Liver (tissue), 9 donors: ENCODE results near the gene C6orf89. TPM values are rescaled to one million over a fixed set of nuclear protein-coding genes. Genes with fewer than 3 reads are reported as not detected.
A peak's percentile ranks its signal among the peaks of the same experiment; 100 is the strongest.

ENCODE experiments used
- DNase-seq: peaks from one replicate; pipeline ENCODE4 v3.0.0-alpha.2; 2017; ENCODE audit warnings: low spot score
- H3K27ac ChIP-seq, 2 donors: one replicate each; pipeline ENCODE4 v1.7.0; 2013; ENCODE audit warnings: inconsistent platforms in 2 of 2, low read length in 2 of 2, control low read depth in 1 of 2, low read depth in 1 of 2, mild to moderate bottlenecking in 1 of 2
- H3K27me3 ChIP-seq, 4 donors: one replicate each; pipeline versions ENCODE4 v1.6.1 to v1.7.0; 2013; ENCODE audit warnings: low read length in 3 of 4, inconsistent platforms in 1 of 4, mild to moderate bottlenecking in 1 of 4, moderate library complexity in 1 of 4; ENCODE audit not compliant: control insufficient read depth in 4 of 4, insufficient read depth in 4 of 4
- H3K36me3 ChIP-seq, 4 donors: one replicate each; pipeline versions ENCODE4 v1.6.1 to v1.7.0; 2013; ENCODE audit warnings: low read length in 3 of 4, mild to moderate bottlenecking in 3 of 4, low read depth in 1 of 4, moderate library complexity in 1 of 4; ENCODE audit not compliant: control insufficient read depth in 4 of 4, insufficient read depth in 3 of 4
- H3K4me1 ChIP-seq, 4 donors: one replicate each; pipeline versions ENCODE4 v1.6.1 to v1.7.0; 2013; ENCODE audit warnings: low read length in 3 of 4, mild to moderate bottlenecking in 3 of 4, moderate library complexity in 1 of 4; ENCODE audit not compliant: control insufficient read depth in 4 of 4, insufficient read depth in 4 of 4
- H3K4me3 ChIP-seq, 3 donors: one replicate each; pipeline versions ENCODE4 v1.6.1 to v1.7.0; 2013; ENCODE audit warnings: low read length in 3 of 3, control low read depth in 1 of 3, low read depth in 1 of 3, mild to moderate bottlenecking in 1 of 3
- H3K9ac ChIP-seq, 2 donors: one replicate each; pipeline ENCODE4 v1.7.0; 2013; ENCODE audit warnings: low read length in 2 of 2, mild to moderate bottlenecking in 2 of 2, moderate library complexity in 2 of 2, control low read depth in 1 of 2, low read depth in 1 of 2
- H3K9me3 ChIP-seq, 4 donors: one replicate each; pipeline versions ENCODE4 v1.6.1 to v1.7.0; 2013; ENCODE audit warnings: low read length in 3 of 4; ENCODE audit not compliant: control insufficient read depth in 4 of 4
- CTCF ChIP-seq: fragments of 150-350 bp; IDR thresholded peaks from 2 replicates; pipeline ENCODE4 v1.5.1; 2017; ENCODE audit warnings: improper control_type of control experiment, low read depth, low read length; ENCODE audit not compliant: missing input control
- FOXA1 ChIP-seq: IDR thresholded peaks from 2 replicates; pipeline ENCODE4 v1.6.1; 2016; ENCODE audit warnings: antibody characterized with exemption
- FOXA2 ChIP-seq: IDR thresholded peaks from 2 replicates; pipeline ENCODE4 v1.6.1; 2016; ENCODE audit warnings: antibody characterized with exemption
- GABPA ChIP-seq, 2 donors: IDR thresholded peaks in 1 of 2; conservative IDR thresholded peaks in 1 of 2; 2 replicates each; pipeline ENCODE4 v1.6.1; 2016; ENCODE audit warnings: antibody characterized with exemption in 2 of 2, mild to moderate bottlenecking in 1 of 2, moderate library complexity in 1 of 2
- HNF4A ChIP-seq, 2 donors: conservative IDR thresholded peaks; 2 replicates each; pipeline ENCODE4 v1.6.1; 2016; ENCODE audit warnings: antibody characterized with exemption in 2 of 2, mild to moderate bottlenecking in 2 of 2
- JUND ChIP-seq, 2 donors: IDR thresholded peaks; 2 replicates each; pipeline ENCODE4 v1.6.1; 2016; ENCODE audit warnings: antibody characterized with exemption in 2 of 2
- MAX ChIP-seq: IDR thresholded peaks from 2 replicates; pipeline ENCODE4 v1.6.1; 2016; ENCODE audit warnings: antibody characterized with exemption
- REST ChIP-seq: IDR thresholded peaks from 2 replicates; pipeline ENCODE4 v1.6.1; 2016; ENCODE audit warnings: antibody characterized with exemption, mild to moderate bottlenecking
- RXRA ChIP-seq, 2 donors: IDR thresholded peaks; 2 replicates each; pipeline ENCODE4 v1.6.1; 2017 to 2018; ENCODE audit warnings: antibody characterized with exemption in 2 of 2, mild to moderate bottlenecking in 1 of 2
- WGBS: extraction: QIAGEN DNeasy Blood & Tissue Kit; methylation state at CpG from one replicate; pipeline ENCODE4 v1.1.7; 2013; 5-methylcytosine and 5-hydroxymethylcytosine counted together
- polyA plus RNA-seq, 2 donors: library from polyadenylated mRNA; stranded (reverse) in 1 of 2; unstranded in 1 of 2; fragments of 200-250 nt in 1 of 2; fragments of >200 nt in 1 of 2; fragmentation: Nextera tagmentation in 1 of 2; extraction: Ambion mirVana in 1 of 2; gene quantifications; one replicate each; pipeline versions ENCODE4 v1.2.1 to v1.2.3, GENCODE V29; 2013 to 2015
- total RNA-seq, 2 donors: library from RNA; depleted of rRNA; stranded (reverse); fragments of >200 nt; gene quantifications; one replicate each; pipeline ENCODE4 v1.2.3, GENCODE V29; 2014
- donor health status: healthy.
- donor health status: healthy.
- donor health status: healthy.
- donor health status: healthy.
- donor health status: healthy.

The C6orf89 gene
- total and polyA plus RNA-seq, 4 donors: 14.0 to 27.2 (median 21.0) TPM

- H3K27ac ChIP-seq: no peak overlapping the region
- H3K4me1 ChIP-seq: peaks cover 0 to 21% (median 10%) of the 10 kb centered on the region in 4 donors
- TF ChIP-seq GABPA (IDR thresholded peaks at IDR 0.05 in 1 of 2, conservative IDR thresholded peaks at IDR 0.05 in 1 of 2) (no peak), HNF4A (conservative IDR thresholded peaks at IDR 0.05) (no peak), MAX (no peak), RXRA (IDR thresholded peaks at IDR 0.05) (no peak)
- H3K9ac ChIP-seq: no peak overlapping the region
- no peaks in the 10 kb centered on the region for H3K9me3 ChIP-seq
- over 99% methylated on average over 3 of the region's 3 CpGs for WGBS
- H3K27me3 ChIP-seq: no peaks in the 10 kb centered on the region
- no peak for DNase-seq
- H3K36me3 ChIP-seq: no peaks in the 10 kb centered on the region
- H3K4me3 ChIP-seq: no peak overlapping the region
Measured at GRCh38 chr6:36884610-36885009, 1.1 kb upstream of the C6orf89 start.

DNA sequence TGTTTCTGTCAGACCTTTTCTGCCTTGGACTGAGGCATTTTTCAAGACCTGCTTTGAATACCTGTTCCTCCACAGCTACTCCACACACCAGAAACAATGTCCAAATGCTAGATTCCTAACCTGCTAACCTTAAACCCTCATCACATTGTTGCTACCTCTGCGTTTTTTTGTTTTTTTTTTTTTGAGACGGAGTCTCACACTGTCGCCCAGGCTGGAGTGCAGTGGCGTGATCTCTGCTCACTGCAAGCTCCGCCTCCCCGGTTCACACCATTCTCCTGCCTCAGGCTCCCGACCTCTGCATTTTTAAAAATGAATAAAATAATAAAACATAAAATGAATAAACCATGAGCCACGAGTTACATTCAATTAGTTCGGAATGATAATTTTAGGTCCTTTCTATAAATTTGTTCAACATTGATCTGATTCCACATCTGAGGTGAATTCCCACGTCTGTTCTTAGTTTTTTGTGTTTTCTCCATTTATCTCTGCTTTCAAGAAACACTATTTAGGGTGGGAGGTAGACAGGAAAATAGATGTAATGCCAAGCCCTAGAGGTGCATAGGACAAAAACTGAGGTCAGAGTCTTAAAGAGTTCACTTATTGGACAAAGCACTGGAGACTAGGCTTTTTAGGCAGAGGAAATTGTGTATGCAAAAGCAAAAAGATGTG is 1.3 kb downstream of the C6orf89 start:
- Histone ChIP-seq H3K9me3 (no peaks in the 10 kb centered on the region), H3K4me1 (peaks cover 0 to 21% (median 10%) of the 10 kb centered on the region in 4 donors), H3K36me3 (peaks cover 0 to 2% (median 0%) of the 10 kb centered on the region in 4 donors), H3K27ac (no peak overlapping the region), H3K4me3 (no peak overlapping the region), H3K9ac (peak overlapping the region in 1 of 2 donors; percentile 89), H3K27me3 (no peaks in the 10 kb centered on the region)
- WGBS: 85% methylated on average over 10 of the region's 10 CpGs
- DNase-seq: no peak
- TF ChIP-seq CTCF: no peak
- TF ChIP-seq JUND (IDR thresholded peaks at IDR 0.05): no peak
- no peak for TF ChIP-seq FOXA1
- no peak for TF ChIP-seq REST

DNA sequence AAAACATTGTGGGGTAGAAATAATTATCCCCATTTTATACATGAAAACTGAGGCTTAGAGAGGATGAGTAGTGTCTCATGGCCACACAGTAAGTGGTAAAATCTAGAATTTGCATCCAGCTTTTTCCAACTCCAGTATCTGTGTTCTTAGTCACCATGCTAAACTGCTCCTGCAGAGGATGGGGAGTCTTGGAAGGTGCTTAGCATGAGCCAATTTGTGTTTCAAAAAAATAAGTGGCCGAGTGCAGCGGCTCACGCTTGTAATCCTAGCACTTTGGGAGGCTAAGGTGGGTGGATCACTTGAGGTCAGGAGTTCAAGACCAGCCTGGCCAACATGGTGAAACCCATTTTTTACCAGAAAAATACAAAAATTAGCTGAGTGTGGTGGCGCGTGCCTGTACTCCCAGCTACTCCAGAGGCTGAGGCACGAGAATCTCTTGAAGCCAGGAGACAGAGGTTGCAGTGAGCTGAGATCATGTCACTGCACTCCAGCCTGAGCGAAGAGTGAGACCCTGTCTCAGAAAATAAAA is 2.4 kb downstream of the C6orf89 start:
- Histone ChIP-seq H3K27me3 (no peaks in the 10 kb centered on the region), H3K4me3 (no peak overlapping the region), H3K36me3 (peaks cover 0 to 2% (median 0%) of the 10 kb centered on the region in 4 donors), H3K27ac (no peak overlapping the region), H3K9me3 (no peaks in the 10 kb centered on the region), H3K4me1 (peaks cover 0 to 21% (median 10%) of the 10 kb centered on the region in 4 donors), H3K9ac (no peak overlapping the region)
- WGBS: 96% methylated on average over 7 of the region's 7 CpGs
- no peak for DNase-seq
- no peak for TF ChIP-seq MAX
- no peak for TF ChIP-seq FOXA2
